Epithelial cell of esophagus (primary cell): Measurements from ENCODE around the gene SCP2.

Source experiments
- DNase-seq: peaks from one replicate; pipeline ENCODE4 v3.0.0; 2010; ENCODE audit warnings: low read depth
- H3K4me3 ChIP-seq: 2 replicates; pipeline ENCODE4 v1.5.1; 2011; ENCODE audit warnings: mild to moderate bottlenecking, low read length, control low read depth
- CTCF ChIP-seq: IDR thresholded peaks from 2 replicates; pipeline ENCODE4 v1.5.1; 2011; ENCODE audit warnings: low read depth, mild to moderate bottlenecking, low read length, control low read depth, inconsistent platforms; ENCODE audit not compliant: insufficient read depth; ENCODE audit errors: missing control alignments

Gene SCP2

DNA sequence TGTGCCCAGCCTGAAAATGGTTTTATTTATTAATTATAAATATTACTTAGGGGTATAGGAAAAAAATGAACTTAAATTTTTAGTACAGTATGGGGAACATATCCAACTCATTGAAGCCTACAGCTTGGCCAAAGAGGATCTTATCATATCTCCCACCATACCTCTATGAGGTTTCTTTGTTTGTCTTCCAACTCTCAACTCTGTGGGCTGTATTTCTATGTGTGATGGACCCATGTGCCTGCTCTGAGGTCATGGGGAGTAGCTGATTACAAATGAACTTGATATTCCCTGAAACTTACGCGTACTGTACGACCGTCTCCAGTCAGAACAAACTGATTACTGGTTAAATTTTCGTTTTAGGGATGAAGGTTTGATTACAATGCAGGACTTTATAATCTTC, 93.5 kb downstream of the SCP2 start:
- H3K4me3 ChIP-seq, result no peak overlapping the region
- DNase-seq, result no peak
- no peak for TF ChIP-seq CTCF

- no peak overlapping the region for H3K4me3 ChIP-seq
- DNase-seq, result no peak
- TF ChIP-seq CTCF, result no peak
Measured at GRCh38 chr1:53022179-53022578, 95.1 kb downstream of the SCP2 start.

- no peak for DNase-seq
- no peak overlapping the region for H3K4me3 ChIP-seq
- no peak for TF ChIP-seq CTCF
Measured at GRCh38 chr1:53023546-53023945, 96.5 kb downstream of the SCP2 start.

DNA sequence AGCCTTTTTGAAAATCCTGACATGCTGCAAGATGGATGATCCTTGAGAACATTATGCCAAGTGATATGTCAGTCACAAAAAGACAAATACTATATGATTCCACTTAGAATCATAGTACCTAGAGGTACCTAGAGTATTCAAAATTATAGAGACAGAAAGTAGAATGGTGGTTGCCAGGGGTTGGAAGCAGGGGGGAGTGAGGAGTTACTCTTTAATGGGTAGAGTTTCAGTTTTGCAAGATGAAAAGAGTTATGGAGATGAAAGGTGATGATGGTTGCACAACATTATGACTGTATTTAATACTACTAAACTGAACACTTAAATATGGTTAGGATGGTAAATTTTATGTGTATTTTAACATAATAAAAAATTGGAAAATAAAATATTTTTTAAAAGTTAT, 97.0 kb downstream of the SCP2 start:
- H3K4me3 ChIP-seq, result no peak overlapping the region
- DNase-seq, result no peak
- no peak for TF ChIP-seq CTCF

GRCh38 chr1:53025034-53025768, 98.1 kb downstream of the SCP2 start:
- TF ChIP-seq CTCF, result no peak
- peak; percentile 65 for DNase-seq
- H3K4me3 ChIP-seq, result no peak overlapping the region

DNA sequence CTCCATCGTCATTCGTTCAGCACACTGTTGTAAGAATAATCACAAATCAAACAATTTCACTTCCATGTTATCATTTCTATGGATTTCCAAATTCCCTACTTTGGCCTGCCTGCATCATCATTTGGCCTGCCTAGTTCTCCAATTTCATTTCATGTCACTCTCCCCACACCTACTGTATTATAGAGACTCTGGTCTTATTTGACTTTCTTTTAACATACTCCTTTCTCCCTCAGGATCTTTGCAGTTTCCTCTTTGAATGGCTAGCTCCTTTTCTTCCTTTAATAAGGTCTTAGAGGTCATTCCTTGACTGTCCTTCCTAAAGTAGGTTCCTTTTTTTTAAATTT, 98.7 kb downstream of the SCP2 start:
- no peak for TF ChIP-seq CTCF
- H3K4me3 ChIP-seq, result no peak overlapping the region
- no peak for DNase-seq

GRCh38 chr1:53026254-53026653, 99.2 kb downstream of the SCP2 start:
- H3K4me3 ChIP-seq, result no peak overlapping the region
- DNase-seq, result no peak
- TF ChIP-seq CTCF, result no peak
